Vagina (tissue), 2 donors: Measurements from ENCODE around the gene NEURL3. TPM values are rescaled to one million over a fixed set of nuclear protein-coding genes. Genes with fewer than 3 reads are reported as not detected.
"Not testable (repeated sequence)": the region's sequence is repeated elsewhere in the genome, so short reads cannot be mapped to it uniquely, and the experiment has no call there.

Experiments used
- DNase-seq, 2 donors: peaks; one replicate each; pipeline ENCODE4 v3.0.0-alpha.2; 2017; ENCODE audit errors: extremely low spot score in 2 of 2
- H3K27ac ChIP-seq: fragments of 200-600 bp; sonication (generic); one replicate; pipeline ENCODE4 v1.5.1; 2019
- H3K27me3 ChIP-seq: fragments of 200-600 bp; sonication (generic); one replicate; pipeline ENCODE4 v1.5.1; 2019
- H3K36me3 ChIP-seq, 2 donors: fragments of 200-600 bp; sonication (generic); one replicate each; pipeline ENCODE4 v1.5.1; 2017 to 2019
- H3K4me1 ChIP-seq: fragments of 200-600 bp; sonication (generic); one replicate; pipeline ENCODE4 v1.5.1; 2019
- H3K4me3 ChIP-seq, 2 donors: fragments of 200-600 bp; sonication (generic); 1 replicate in 1 of 2; 2 replicates in 1 of 2; pipeline ENCODE4 v1.5.1; 2016 to 2019
- H3K9me3 ChIP-seq: fragments of 200-600 bp; sonication (generic); one replicate; pipeline ENCODE4 v1.5.1; 2019
- POLR2A ChIP-seq, 2 donors: fragments of 450-650 bp; IDR thresholded peaks; one replicate each; pipeline ENCODE4 v1.6.1; 2017; ENCODE audit warnings: antibody characterized with exemption in 2 of 2, mild to moderate bottlenecking in 2 of 2, moderate library complexity in 2 of 2
- POLR2AphosphoS5 ChIP-seq, 2 donors: sonication (generic); formaldehyde crosslinking; IDR thresholded peaks; one replicate each; pipeline ENCODE4 v1.9.0; 2017; ENCODE audit warnings: antibody characterized with exemption in 2 of 2, mild to moderate bottlenecking in 2 of 2, low read depth in 1 of 2; ENCODE audit not compliant: insufficient read depth in 1 of 2
- intact Hi-C: fragments of 100-400 bp; cut with DNase I; formaldehyde crosslinking; loops from one replicate; pipeline ENCODE4 v1.15.1; 2023
- total RNA-seq: library from RNA; depleted of rRNA; stranded (reverse); fragments of >200 nt; gene quantifications from one replicate; pipeline ENCODE4 v1.2.3, GENCODE V29; 2016
- TF ChIP-seq, protein P1 (sequence below), 3 experiments: fragments of 450-650 bp in 2 of 3; fragments of 200-600 bp in 1 of 3; sonication (generic) in 1 of 3; IDR thresholded peaks; one replicate each; pipeline ENCODE4 v1.5.1; 2017 to 2019; ENCODE audit warnings: antibody characterized with exemption in 3 of 3, mild to moderate bottlenecking in 2 of 3, moderate library complexity in 2 of 3

The NEURL3 gene
- 2.5 TPM for total RNA-seq

DNA sequence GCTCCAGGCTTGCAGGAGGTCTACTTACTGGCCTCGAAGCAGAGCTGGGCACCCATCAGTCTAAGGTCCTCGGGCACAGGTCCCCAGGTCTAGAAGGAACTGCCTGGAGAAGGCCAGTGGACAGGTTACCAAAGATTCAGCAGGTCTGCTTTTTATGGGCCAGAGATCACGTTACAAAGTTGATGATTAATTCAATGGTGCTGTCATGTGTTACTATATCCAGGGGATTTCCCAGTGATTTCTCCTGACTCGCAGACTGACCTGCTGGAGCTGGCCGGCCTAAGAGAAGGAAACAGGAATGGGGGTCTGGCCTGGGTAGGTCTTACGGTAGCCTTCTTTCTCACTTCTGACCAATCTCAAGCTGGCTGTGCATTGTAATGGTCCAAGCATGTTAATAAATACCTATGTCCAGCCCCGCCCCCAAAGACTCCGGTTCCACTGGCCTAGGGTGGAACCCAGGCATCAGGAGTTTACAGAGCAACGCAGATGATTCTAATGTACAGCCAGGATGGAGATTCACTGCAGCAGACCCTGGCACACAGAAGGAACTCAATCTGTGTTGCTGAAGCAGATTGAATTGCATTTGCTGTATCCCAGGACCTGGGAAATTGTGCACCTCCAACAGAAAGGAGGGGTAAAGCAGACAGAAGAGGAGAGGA lies at the start of gene NEURL3:
NEURL3 (minus strand) TSS at position 127 of the 659 bp plus-strand sequence; CDS start at position 56, 71 bp downstream.
- H3K36me3 ChIP-seq: no peaks in the 10 kb centered on the region
- intact Hi-C loops: loop anchor here (5.0 to 10.0 kb wide), 2 partner anchors 98 to 211 kb away; no protein-coding TSS in a partner anchor
- H3K27ac ChIP-seq: no peak within 1 kb of the TSS
- no peak for TF ChIP-seq POLR2AphosphoS5 (IDR thresholded peaks at IDR 0.05; ENCODE audit: insufficient read depth in 1 of 2, low read depth in 1 of 2)
- no peak for TF ChIP-seq POLR2A (IDR thresholded peaks at IDR 0.05)
- TF ChIP-seq, protein P1, sequence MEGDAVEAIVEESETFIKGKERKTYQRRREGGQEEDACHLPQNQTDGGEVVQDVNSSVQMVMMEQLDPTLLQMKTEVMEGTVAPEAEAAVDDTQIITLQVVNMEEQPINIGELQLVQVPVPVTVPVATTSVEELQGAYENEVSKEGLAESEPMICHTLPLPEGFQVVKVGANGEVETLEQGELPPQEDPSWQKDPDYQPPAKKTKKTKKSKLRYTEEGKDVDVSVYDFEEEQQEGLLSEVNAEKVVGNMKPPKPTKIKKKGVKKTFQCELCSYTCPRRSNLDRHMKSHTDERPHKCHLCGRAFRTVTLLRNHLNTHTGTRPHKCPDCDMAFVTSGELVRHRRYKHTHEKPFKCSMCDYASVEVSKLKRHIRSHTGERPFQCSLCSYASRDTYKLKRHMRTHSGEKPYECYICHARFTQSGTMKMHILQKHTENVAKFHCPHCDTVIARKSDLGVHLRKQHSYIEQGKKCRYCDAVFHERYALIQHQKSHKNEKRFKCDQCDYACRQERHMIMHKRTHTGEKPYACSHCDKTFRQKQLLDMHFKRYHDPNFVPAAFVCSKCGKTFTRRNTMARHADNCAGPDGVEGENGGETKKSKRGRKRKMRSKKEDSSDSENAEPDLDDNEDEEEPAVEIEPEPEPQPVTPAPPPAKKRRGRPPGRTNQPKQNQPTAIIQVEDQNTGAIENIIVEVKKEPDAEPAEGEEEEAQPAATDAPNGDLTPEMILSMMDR (IDR thresholded peaks at IDR 0.05): no peak
- peak in 1 of 2 donors; percentile 78 for DNase-seq
- H3K9me3 ChIP-seq: no peaks in the 10 kb centered on the region
- no peak within 1 kb of the TSS for H3K4me3 ChIP-seq
- H3K27me3 ChIP-seq: peaks cover 4% of the 10 kb centered on the region
- H3K4me1 ChIP-seq: peaks cover 24% of the 10 kb centered on the region

DNA sequence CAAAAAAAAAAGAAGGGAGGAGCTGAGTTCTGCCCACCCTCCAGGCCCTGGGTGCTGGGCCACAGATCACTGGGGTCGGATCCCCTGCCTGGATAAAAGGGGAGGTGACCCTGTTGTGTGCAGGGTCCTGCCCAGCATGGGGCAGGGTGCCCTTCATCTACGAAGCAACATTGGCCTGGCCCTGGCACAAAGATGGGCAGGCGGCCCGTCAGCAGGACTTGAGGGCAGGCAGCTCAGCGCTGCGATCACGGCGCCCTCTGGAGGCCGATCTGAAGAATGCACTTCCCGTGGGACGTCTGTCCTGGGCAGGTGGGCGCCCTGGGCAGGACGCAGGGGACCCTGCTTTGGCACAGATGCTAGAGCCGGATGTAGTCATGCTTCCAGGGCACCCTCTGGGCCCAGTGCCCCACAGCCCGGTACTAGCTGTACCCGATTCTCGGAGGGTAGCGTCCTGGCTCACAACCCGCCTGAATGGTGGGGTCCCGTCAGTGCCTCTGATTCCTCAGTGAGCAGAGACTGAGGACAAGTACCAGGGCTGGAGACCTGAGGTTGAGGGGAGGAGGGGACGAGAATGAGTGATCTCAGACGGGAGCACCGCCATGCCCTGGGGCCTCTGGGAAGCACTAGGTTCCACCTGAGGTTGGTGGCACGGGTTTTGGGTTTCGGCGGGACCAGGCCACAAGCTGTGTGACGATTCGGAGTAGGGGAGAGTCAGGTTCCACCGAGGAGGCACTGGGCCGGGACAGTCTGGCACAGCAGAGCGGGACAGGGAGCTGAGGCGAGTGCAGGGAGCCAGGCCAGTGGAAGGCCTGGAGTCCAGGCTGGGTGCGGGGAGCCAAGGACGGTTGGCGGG lies 49.4 kb upstream of the NEURL3 start:
- H3K36me3 ChIP-seq: peaks cover 4 to 27% of the 10 kb centered on the region in 2 donors
- no peaks in the 10 kb centered on the region for H3K9me3 ChIP-seq
- intact Hi-C loops: loop anchor here (5.0 kb wide), 1 partner anchor 42 kb away; no protein-coding TSS in a partner anchor
- DNase-seq: peak in 1 of 2 donors; percentile 90
- TF ChIP-seq POLR2A (IDR thresholded peaks at IDR 0.05): no peak
- TF ChIP-seq, protein P1 (IDR thresholded peaks at IDR 0.05): peak; percentile 80 to 92 (median 86)
- peak in 1 of 2 donors; percentile 71 for TF ChIP-seq POLR2AphosphoS5 (IDR thresholded peaks at IDR 0.05; ENCODE audit: insufficient read depth in 1 of 2, low read depth in 1 of 2)
- no peak overlapping the region for H3K27ac ChIP-seq
- no peaks in the 10 kb centered on the region for H3K27me3 ChIP-seq
- peaks cover 11% of the 10 kb centered on the region for H3K4me1 ChIP-seq
- no peak overlapping the region for H3K4me3 ChIP-seq

GRCh38 chr2:96553957-96554292 lies 48.8 kb upstream of the NEURL3 start:
- H3K9me3 ChIP-seq, DNase-seq, H3K27ac ChIP-seq, H3K27me3 ChIP-seq, H3K4me3 ChIP-seq: not testable (repeated sequence)
- Histone ChIP-seq H3K36me3 (peaks cover 4 to 33% of the 10 kb centered on the region in 2 donors), H3K4me1 (peaks cover 11% of the 10 kb centered on the region)
- intact Hi-C loops: loop anchor here (5.0 kb wide), 1 partner anchor 42 kb away; no protein-coding TSS in a partner anchor

DNA sequence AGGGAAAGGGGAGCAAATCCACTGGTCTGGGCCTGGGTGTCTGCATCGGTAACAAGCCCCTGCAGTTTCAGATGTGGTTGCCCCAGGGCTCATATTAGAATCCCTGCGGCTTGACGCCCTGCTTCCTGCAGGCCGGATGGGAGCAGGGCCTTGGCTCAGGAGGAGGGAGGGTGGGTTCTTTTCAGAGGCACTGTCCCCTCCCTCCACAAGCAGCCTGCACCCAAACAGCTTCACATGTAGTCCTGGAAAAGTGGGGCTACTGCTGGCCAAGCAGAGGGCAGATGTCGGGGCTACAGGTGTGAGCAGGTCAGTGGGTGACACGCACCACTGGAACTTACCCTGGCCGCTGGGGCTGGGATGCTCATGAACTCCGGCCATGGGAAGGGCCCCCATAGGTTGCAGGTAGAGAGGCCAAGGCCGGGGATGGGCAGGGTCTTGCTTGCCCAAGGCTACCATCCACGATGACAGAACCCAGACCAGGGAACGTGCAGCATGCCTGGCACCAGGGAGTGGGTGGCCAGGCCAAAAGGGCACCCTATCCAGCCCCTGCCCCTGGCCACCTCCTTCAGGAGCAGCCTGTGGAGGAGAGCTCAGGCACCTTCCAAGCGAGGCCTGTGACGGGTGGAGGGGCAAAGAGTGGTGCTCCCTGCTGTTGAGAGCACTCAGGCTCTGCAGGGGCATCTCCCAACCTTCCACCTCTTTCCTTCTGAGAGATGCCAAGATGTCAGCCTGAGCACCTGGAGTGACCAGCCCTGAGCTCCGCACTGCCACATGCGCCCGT lies 48.2 kb upstream of the NEURL3 start:
- H3K27me3 ChIP-seq: no peaks in the 10 kb centered on the region
- intact Hi-C loops: loop anchor here (5.0 kb wide), 1 partner anchor 41 kb away; no protein-coding TSS in a partner anchor
- peak in 1 of 2 donors; percentile 96 for DNase-seq
- H3K4me3 ChIP-seq: no peak overlapping the region
- TF ChIP-seq POLR2AphosphoS5 (IDR thresholded peaks at IDR 0.05; ENCODE audit: insufficient read depth in 1 of 2, low read depth in 1 of 2) (no peak), POLR2A (IDR thresholded peaks at IDR 0.05) (no peak)
- TF ChIP-seq, protein P1 (IDR thresholded peaks at IDR 0.05): no peak
- no peak overlapping the region for H3K27ac ChIP-seq
- H3K4me1 ChIP-seq: peaks cover 11% of the 10 kb centered on the region
- peaks cover 4 to 38% of the 10 kb centered on the region in 2 donors for H3K36me3 ChIP-seq
- no peaks in the 10 kb centered on the region for H3K9me3 ChIP-seq
